ENCODE results near the gene LMF1.

The LMF1 gene

GRCh38 chr16:851209-851810, 119.5 kb downstream of the LMF1 start:
- H3K4me3 ChIP-seq (ENCODE audit: low read depth, low read length): no peak overlapping the region
- TF ChIP-seq MYC (IDR thresholded peaks at IDR 0.05; ENCODE audit: low read depth, low read length) (no peak), CTCF (IDR thresholded peaks at IDR 0.05; ENCODE audit: low read depth, low read length) (no peak), POLR2A (IDR thresholded peaks at IDR 0.05; ENCODE audit: extremely low read depth, insufficient read length) (no peak), MAX (IDR thresholded peaks at IDR 0.05; ENCODE audit: low read depth, low read length) (no peak)
- no peak for DNase-seq (ENCODE audit: low read depth)

- H3K4me3 ChIP-seq (ENCODE audit: low read depth, low read length): no peak overlapping the region
- no peak for DNase-seq (ENCODE audit: low read depth)
- TF ChIP-seq MYC (IDR thresholded peaks at IDR 0.05; ENCODE audit: low read depth, low read length) (no peak), POLR2A (IDR thresholded peaks at IDR 0.05; ENCODE audit: extremely low read depth, insufficient read length) (no peak), CTCF (IDR thresholded peaks at IDR 0.05; ENCODE audit: low read depth, low read length) (no peak), MAX (IDR thresholded peaks at IDR 0.05; ENCODE audit: low read depth, low read length) (no peak)
Observed at GRCh38 chr16:850668-851067, 120.1 kb downstream of the LMF1 start.

- H3K4me3 ChIP-seq (ENCODE audit: low read depth, low read length): no peak overlapping the region
- TF ChIP-seq MAX (IDR thresholded peaks at IDR 0.05; ENCODE audit: low read depth, low read length) (no peak), CTCF (IDR thresholded peaks at IDR 0.05; ENCODE audit: low read depth, low read length) (no peak), MYC (IDR thresholded peaks at IDR 0.05; ENCODE audit: low read depth, low read length) (no peak), POLR2A (IDR thresholded peaks at IDR 0.05; ENCODE audit: extremely low read depth, insufficient read length) (no peak)
- DNase-seq (ENCODE audit: low read depth): no peak
Observed at GRCh38 chr16:848510-849253, 122.1 kb downstream of the LMF1 start.

GRCh38 chr16:847681-848445, 122.9 kb downstream of the LMF1 start:
- TF ChIP-seq MAX (IDR thresholded peaks at IDR 0.05; ENCODE audit: low read depth, low read length) (no peak), CTCF (IDR thresholded peaks at IDR 0.05; ENCODE audit: low read depth, low read length) (no peak)
- H3K4me3 ChIP-seq (ENCODE audit: low read depth, low read length): no peak overlapping the region
- DNase-seq (ENCODE audit: low read depth): no peak

GRCh38 chr16:847151-847550, 123.6 kb downstream of the LMF1 start:
- DNase-seq (ENCODE audit: low read depth): no peak
- no peak overlapping the region for H3K4me3 ChIP-seq (ENCODE audit: low read depth, low read length)
- TF ChIP-seq CTCF (IDR thresholded peaks at IDR 0.05; ENCODE audit: low read depth, low read length): no peak
- no peak for TF ChIP-seq POLR2A (IDR thresholded peaks at IDR 0.05; ENCODE audit: extremely low read depth, insufficient read length)
- no peak for TF ChIP-seq MAX (IDR thresholded peaks at IDR 0.05; ENCODE audit: low read depth, low read length)
- TF ChIP-seq MYC (IDR thresholded peaks at IDR 0.05; ENCODE audit: low read depth, low read length): no peak
